Measurements from ENCODE around the gene HEG1.

DNA sequence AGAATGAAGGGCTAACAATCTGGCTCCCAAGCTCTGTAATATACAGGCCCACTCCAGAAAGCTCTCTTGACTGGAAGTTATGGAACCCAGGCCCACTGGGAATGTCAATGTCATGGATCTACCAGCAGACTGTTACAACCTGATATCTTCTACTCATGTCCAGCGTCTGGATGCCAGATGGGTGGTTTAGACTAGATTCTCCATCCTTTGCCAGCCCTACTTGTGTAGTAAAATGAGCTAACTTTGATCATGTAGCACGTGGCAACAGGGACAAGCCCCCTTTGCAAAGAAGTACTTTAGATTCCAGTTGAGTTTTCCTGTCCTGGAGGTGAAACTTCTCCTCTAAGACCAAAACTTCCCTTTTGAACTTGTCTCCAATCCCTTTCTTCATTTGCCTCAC lies 55.1 kb downstream of the HEG1 start:
- TF ChIP-seq, protein P1, sequence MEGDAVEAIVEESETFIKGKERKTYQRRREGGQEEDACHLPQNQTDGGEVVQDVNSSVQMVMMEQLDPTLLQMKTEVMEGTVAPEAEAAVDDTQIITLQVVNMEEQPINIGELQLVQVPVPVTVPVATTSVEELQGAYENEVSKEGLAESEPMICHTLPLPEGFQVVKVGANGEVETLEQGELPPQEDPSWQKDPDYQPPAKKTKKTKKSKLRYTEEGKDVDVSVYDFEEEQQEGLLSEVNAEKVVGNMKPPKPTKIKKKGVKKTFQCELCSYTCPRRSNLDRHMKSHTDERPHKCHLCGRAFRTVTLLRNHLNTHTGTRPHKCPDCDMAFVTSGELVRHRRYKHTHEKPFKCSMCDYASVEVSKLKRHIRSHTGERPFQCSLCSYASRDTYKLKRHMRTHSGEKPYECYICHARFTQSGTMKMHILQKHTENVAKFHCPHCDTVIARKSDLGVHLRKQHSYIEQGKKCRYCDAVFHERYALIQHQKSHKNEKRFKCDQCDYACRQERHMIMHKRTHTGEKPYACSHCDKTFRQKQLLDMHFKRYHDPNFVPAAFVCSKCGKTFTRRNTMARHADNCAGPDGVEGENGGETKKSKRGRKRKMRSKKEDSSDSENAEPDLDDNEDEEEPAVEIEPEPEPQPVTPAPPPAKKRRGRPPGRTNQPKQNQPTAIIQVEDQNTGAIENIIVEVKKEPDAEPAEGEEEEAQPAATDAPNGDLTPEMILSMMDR (IDR thresholded peaks at IDR 0.05), result no peak
- TF ChIP-seq POLR2A (IDR thresholded peaks at IDR 0.05), result no peak

Data from sigmoid colon (tissue), 3 donors.